Fibroblast of the aortic adventitia (primary cell): Measurements from ENCODE around the gene FLT3. TPM values are rescaled to one million over a fixed set of nuclear protein-coding genes. Genes with fewer than 3 reads are reported as not detected.

Source experiments
- DNase-seq: peaks from one replicate; pipeline ENCODE4 v3.0.0-alpha.2; 2010; ENCODE audit warnings: low read depth
- H3K4me3 ChIP-seq: 2 replicates; pipeline ENCODE4 v1.5.1; 2011; ENCODE audit warnings: low read depth, mild to moderate bottlenecking, control low read depth, low read length, moderate library complexity
- CTCF ChIP-seq: IDR thresholded peaks from 2 replicates; pipeline ENCODE4 v1.5.1; 2011; ENCODE audit warnings: mild to moderate bottlenecking, low read length, control low read depth, inconsistent platforms; ENCODE audit not compliant: insufficient read depth
- total RNA-seq: library from RNA; depleted of rRNA; stranded (reverse); fragments of >200 nt; gene quantifications from 2 replicates; pipeline ENCODE4 v1.2.3, GENCODE V29; 2012; ENCODE audit warnings: low replicate concordance

The FLT3 gene
- total RNA-seq, 1 donor = not detected

GRCh38 chr13:28077231-28077630, 23.1 kb downstream of the FLT3 start:
- no peak overlapping the region for H3K4me3 ChIP-seq
- no peak for TF ChIP-seq CTCF
- no peak for DNase-seq

GRCh38 chr13:28071424-28071823, 29.0 kb downstream of the FLT3 start:
- H3K4me3 ChIP-seq = no peak overlapping the region
- no peak for TF ChIP-seq CTCF
- no peak for DNase-seq

GRCh38 chr13:28067491-28067890, 32.9 kb downstream of the FLT3 start:
- H3K4me3 ChIP-seq = no peak overlapping the region
- no peak for TF ChIP-seq CTCF
- DNase-seq = no peak

GRCh38 chr13:28058866-28059613, 41.3 kb downstream of the FLT3 start:
- peak; percentile 7 for DNase-seq
- no peak overlapping the region for H3K4me3 ChIP-seq
- TF ChIP-seq CTCF = peak; percentile 18

GRCh38 chr13:28056970-28057712, 43.2 kb downstream of the FLT3 start:
- no peak for DNase-seq
- no peak overlapping the region for H3K4me3 ChIP-seq
- TF ChIP-seq CTCF = no peak

DNA sequence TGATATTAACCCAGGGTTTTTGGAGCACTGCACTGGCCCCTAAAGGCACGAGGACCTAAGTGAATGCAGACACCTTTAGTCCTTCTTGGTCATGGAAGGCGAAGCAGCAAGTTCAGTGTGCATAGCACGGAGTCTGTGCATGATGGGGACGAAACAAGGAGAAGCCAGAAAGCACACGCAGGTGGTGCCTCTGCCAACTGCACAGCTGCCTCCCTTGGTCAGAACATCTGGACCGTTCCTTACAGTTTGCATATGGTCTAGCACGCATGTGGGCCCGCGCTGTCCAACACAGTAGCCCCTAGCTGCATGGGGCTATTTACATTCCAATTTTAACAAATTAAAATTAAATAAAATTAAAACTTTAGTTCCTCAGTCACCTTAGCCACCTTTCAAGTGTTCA, 44.0 kb downstream of the FLT3 start:
- no peak overlapping the region for H3K4me3 ChIP-seq
- no peak for TF ChIP-seq CTCF
- no peak for DNase-seq
